ENCODE data around the gene KRT82.
"Not testable (repeated sequence)": the region's sequence is repeated elsewhere in the genome, so short reads cannot be mapped to it uniquely, and the experiment has no call there.

KRT82 gene

GRCh38 chr12:52434760-52435530 is 28.8 kb upstream of the KRT82 start:
- DNase-seq = no peak

- no peak for DNase-seq
These were observed 28.1 kb upstream of the KRT82 start, which contains the start of gene KRT75 for GRCh38 chr12:52434081-52434733. Gene KRT75, minus strand, starts transcription at chr12:52434371. Its CDS starts 67 bp downstream, at chr12:52434304.

- DNase-seq = no peak
These were observed 27.5 kb upstream of the KRT82 start for GRCh38 chr12:52433501-52434080.

DNA sequence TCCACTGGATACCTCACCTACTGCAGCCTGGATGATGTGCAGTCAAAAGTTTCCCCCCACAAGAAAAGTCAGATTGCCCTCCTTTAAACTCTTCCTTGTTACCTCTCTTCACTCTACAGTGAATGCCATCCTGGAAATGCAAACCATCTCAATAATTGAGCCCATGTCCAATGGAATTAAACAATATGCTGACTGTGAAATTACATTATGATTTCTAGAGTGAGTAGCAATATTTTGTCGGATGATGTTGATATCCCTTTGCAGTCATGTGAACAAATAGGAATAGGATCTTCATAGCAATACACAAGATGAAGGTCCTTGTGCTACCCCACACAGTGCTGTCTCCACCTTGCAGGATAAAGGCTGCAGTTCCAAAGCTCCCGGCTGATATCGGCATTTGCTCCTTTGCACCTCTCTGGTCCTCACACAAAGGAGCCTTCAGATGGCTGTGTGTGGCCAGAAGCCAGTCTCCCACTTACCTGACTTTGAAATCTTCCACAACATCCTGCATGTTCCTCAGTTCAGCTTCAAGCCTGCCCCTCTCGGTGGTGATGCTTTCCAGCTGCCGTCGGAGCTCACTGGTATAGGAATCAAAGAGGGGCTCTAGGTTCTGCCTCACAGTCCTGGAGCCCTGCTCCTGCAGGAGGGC is 26.5 kb upstream of the KRT82 start:
- DNase-seq = no peak

DNA sequence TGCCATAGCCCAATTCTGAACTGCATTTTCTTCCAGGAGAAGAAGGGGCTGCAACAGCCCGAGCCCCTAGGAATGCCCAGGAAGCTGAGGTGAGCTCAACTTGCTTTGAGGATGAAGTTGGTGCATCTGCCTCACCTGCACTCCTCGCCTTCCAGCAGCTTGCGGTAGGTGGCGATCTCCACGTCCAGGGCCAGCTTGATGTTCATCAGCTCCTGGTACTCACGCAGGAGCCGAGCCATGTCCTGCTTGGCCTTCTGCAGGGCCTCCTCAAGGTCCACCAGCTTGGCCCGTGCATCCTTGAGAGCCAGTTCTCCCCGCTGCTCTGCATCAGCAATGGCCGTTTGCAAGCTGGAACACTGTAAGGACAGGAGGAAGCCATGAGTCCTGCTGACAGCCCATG is 22.0 kb upstream of the KRT82 start:
- no peak for DNase-seq

GRCh38 chr12:52427083-52427482 is 20.9 kb upstream of the KRT82 start:
- DNase-seq = no peak

DNA sequence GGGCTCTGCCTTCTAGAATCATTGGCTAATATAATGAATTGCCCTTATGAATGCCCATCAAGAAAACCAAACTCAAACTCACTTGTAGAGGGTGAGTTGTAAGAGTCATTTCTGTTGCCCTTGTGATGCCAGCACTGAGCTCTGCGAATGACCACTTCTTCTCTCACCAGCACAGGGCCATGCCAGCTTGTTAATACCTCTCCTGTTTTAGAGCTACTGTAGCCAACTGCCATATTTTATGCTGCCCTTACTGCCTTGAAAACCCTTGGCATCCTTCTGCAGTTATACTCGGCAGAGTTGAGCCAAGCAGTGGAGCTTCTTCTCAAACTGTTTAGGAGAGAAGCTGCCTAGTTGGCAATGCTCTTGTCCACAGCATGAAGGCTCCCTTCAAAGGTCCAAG is 19.9 kb upstream of the KRT82 start:
- no peak for DNase-seq

GRCh38 chr12:52425466-52425865 is 19.3 kb upstream of the KRT82 start:
- no peak for DNase-seq

GRCh38 chr12:52423661-52424500 is 17.7 kb upstream of the KRT82 start:
- DNase-seq = no peak

GRCh38 chr12:52423035-52423434 is 16.9 kb upstream of the KRT82 start:
- DNase-seq = no peak

- DNase-seq = no peak
These were observed 13.5 kb upstream of the KRT82 start for GRCh38 chr12:52419656-52420055.

DNA sequence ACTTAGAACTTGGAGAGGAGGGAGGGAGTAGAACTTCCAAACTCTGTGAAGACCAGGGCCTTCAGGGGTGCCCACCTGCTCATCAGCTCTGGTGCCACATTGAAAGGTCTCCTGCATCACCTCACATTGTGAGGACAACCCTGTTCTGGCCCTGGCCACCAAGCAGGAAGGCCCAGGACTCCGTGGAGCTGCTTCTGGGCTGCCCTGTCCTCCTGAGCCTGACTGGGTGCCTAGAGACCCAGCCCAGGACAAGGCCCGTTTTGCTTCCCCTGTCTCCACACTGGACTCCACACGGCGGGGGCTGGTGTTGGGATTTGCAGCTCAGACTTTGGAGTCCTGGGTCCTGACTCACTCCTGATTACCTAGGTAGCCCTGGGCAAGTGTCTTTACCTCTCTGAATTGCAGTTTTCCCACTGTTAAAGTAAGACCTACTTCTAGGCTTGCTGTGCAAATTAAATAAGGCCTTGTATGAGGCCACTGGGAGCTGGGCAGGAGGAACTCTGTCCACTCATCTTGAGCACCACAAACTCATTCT is 12.5 kb upstream of the KRT82 start:
- DNase-seq = no peak

DNA sequence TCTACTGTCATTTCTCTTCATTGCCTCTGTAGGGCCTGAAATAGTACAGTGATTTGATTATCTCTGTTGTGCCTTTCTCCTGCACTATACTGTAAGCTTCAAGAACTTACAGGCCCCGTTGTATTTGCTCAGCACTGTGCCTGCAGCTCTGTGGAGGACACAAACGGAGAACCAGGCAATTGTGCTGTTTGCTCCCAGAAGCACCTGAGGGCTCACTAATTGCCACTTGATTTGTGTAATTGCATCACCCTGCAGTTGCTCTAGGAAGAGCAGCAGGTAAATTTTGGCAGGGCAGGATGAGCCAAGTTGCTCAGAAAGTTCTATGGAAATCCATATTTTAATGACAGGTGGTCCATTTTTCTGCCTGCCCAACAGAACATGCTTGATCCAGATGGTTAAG is 11.6 kb upstream of the KRT82 start:
- no peak for DNase-seq

DNA sequence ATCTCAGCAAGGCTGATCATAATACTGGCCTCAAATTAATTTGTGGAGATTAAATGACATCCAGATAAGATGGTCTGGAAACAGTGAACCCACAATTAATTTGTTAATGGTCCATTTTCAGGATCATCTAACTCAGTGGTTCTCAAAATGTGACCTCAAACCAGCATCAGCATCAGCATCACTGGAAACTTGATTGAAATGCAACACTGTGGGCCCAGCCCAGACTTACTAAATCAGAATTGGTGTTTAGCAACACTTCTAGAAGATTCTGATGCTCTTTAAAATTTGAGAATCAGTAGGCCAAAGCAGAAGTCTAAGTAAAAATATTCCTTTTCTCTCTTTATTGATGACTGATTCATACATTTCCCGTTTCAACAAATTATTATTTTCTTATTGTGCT is 10.7 kb upstream of the KRT82 start:
- no peak for DNase-seq

DNA sequence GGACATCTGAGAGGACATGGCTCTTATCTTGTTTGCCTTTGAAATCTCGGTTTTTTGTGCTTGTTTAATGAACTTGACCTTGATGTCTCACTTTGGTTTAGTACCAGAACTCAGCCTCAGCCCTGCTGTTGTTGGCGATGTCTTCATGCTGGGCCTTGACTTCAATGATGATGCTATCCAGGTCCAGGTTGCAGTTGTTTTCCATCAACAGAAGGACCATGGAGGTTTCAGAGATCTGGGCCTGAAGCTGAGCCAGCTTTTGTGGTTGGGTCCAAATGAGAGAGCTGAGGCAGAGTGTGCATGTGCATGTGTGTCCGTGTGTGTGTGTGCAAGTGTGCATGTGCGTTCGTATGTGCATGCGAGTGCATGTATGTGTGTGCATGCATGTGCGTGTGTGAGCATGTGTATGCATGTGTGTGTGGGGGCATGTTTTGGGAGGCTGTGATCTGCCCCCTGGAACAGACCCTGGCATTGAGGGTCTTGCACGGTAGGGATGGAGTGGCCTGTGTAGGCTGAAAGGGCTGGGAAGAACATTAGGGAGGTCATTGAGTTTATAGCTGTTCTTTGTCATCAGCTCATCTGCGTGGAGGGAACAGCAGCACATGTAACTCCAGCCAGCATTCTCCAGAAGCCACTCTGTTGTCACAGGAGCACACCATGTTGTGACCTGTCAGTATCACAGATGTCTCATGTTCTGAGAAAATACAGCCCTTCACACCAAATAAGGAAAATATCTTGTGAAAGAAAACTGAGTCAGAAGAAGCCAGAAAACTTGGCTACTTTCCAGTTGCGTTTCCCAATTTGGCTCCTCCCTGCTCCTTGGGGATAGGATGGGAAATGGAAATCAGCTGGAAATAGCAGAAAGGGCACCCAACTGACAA is 10.0 kb upstream of the KRT82 start:
- DNase-seq = no peak

DNA sequence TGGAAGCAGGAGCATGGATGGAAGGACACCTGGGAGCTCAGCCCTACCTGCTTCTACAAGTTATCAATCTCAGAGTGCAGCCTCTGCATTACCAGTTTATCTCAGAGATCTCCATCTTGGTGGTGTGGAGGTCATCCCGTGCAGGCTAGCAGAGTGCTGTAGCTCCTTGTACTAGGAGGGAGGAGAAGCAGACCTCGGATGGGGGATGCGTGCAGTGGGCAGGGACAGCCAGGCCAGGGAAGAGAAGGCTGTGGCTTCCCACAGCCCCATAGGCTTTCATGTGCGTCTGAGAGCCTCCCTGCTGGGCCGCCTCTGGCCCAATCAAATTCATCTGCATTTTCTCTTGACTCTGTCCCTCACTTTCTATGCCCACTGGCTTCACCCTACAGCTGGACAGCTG is 8.8 kb upstream of the KRT82 start:
- no peak for DNase-seq

DNA sequence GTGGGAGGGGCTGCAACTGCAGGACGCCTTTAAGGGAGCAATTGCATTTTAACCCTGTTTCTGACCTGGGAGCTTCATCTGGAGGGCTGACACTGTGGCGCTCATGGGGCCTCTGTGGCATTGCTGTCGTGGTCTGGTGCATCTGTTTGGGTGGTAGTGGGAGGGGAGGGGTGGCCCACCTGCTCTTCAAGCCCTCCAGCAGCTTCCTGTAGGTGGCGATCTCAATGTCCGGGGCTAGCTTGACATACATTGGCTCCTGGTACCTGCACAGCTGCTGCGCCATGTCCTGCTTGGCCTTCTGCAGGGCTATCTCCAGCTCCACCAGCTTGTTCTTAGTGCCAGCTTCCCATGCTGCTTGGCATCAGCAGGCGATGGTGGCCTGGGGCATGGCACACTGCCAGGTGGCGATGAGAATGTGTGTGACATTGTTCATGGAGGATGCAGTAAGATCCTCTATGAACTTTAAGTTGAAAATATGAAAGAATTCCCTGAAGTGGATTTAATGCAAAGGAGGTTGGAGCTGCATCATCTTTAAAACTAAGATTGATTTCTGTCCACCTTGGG is 7.7 kb upstream of the KRT82 start:
- DNase-seq = no peak

DNA sequence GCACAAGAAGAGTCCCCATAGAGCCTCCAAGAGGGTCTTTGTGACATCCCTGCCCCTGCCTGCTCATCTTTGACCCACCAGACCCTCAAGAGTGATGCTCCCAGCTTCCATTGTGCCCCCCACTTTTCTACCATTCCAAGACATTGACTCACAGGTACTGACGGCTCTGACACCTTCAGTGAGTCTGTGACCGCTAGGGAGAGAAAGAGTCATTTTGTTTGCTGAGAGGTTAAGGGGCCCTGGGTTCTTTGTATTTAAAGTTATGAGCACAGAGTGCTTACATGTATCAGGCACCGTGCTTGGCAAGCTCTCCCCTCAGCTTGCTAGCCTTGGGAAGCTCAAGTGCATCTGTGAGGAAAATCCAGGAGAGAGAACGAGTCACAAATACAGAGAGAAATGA is 7.1 kb upstream of the KRT82 start:
- DNase-seq = no peak

- no peak for DNase-seq
These were observed 5.7 kb upstream of the KRT82 start for GRCh38 chr12:52411815-52412214.

DNA sequence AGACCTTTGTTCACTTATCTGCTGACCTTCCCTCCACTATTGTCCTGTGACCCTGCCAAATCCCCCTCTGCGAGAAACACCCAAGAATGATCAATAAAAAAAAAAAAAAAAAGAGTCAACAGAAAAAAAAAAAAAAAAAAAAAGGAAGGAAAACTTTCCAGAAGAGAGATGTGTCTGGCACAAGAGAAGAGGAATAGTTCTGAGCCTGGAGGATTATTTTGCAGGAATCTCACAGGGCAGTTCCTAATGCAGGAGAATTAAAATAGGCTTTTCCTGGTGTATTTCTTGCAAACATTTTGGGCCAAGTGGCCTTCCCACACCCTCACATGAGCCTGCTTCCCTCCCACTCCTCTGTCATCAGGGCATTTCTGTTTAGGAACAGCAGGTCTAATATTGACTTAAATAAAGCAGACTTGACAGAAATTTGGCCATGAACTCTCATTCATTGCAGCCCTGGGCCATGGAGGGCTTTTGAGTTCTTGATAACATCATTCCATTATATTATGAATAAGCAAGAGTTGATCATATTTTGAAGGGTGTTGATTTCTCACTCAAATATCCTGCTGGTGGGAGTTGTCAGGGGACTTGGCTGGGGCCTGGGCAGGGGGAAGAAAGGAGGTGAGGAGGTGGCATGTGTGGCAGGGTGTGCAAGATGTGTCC is 4.6 kb upstream of the KRT82 start:
- DNase-seq = not testable (repeated sequence)

- DNase-seq = no peak
These were observed 1.8 kb upstream of the KRT82 start for GRCh38 chr12:52407918-52408317.

Data from Kasumi-1 (cell line).